K562 (cell line): Measurements from ENCODE around the gene FILIP1L. TPM values are rescaled to one million over a fixed set of nuclear protein-coding genes. Genes with fewer than 3 reads are reported as not detected.

Source experiments
- BCL6 ChIP-seq: fragments of 250-450 bp; sonication (Bioruptor Pico); IDR thresholded peaks from 2 replicates; pipeline ENCODE4 v1.4.0; 2020
- ETS2 ChIP-seq: IDR thresholded peaks from 2 replicates; pipeline ENCODE4 v1.6.1; 2016; ENCODE audit warnings: borderline replicate concordance, missing genetic modification characterization, mild to moderate bottlenecking, moderate library complexity, missing compliant biosample characterization; ENCODE audit not compliant: poor library complexity, severe bottlenecking
- FOXA1 ChIP-seq: fragments of 450-650 bp; IDR thresholded peaks from 2 replicates; pipeline ENCODE4 v1.6.1; 2016; ENCODE audit warnings: mild to moderate bottlenecking, borderline replicate concordance
- GTF3C2 ChIP-seq: IDR thresholded peaks from 3 replicates; pipeline ENCODE4 v1.6.1; 2011; ENCODE audit warnings: borderline replicate concordance, mild to moderate bottlenecking, moderate library complexity; ENCODE audit not compliant: insufficient read length; ENCODE audit errors: extremely low read depth
- HMG20B ChIP-seq: fragments of 250-450 bp; sonication (Bioruptor Pico); IDR thresholded peaks from 2 replicates; pipeline ENCODE4 v1.5.0; 2021; ENCODE audit warnings: mild to moderate bottlenecking
- HNRNPL ChIP-seq: fragments of 200-400 bp; formaldehyde crosslinking; IDR thresholded peaks from 2 replicates; pipeline ENCODE4 v1.6.1; 2017; ENCODE audit warnings: low read depth, mild to moderate bottlenecking, low read length
- KDM1A ChIP-seq, 2 experiments: fragments of 450-650 bp; IDR thresholded peaks; 2 replicates each; pipeline ENCODE4 v1.6.1; 2016; ENCODE audit warnings: mild to moderate bottlenecking in 2 of 2
- LARP7 ChIP-seq: fragments of 450-650 bp; IDR thresholded peaks from 2 replicates; pipeline ENCODE4 v1.6.1; 2016
- LCOR ChIP-seq: sonication (generic); formaldehyde crosslinking; IDR thresholded peaks from 2 replicates; pipeline ENCODE4 v1.8.0; 2022; ENCODE audit warnings: mild to moderate bottlenecking, missing genetic modification reagents
- MAFG ChIP-seq: fragments of 450-650 bp; conservative IDR thresholded peaks from 2 replicates; pipeline ENCODE4 v1.6.1; 2016; ENCODE audit warnings: missing genetic modification characterization, missing compliant biosample characterization
- MED1 ChIP-seq: sonication (generic); formaldehyde crosslinking; IDR thresholded peaks from 2 replicates; pipeline ENCODE4 v1.8.1; 2023; ENCODE audit warnings: missing genetic modification reagents, borderline replicate concordance
- NFXL1 ChIP-seq: fragments of 450-650 bp; formaldehyde crosslinking; IDR thresholded peaks from 2 replicates; pipeline ENCODE4 v1.4.0; 2021; ENCODE audit warnings: mild to moderate bottlenecking
- PHTF2 ChIP-seq: fragments of 250-450 bp; sonication (Bioruptor Pico); IDR thresholded peaks from 2 replicates; pipeline ENCODE4 v1.5.0; 2021; ENCODE audit warnings: mild to moderate bottlenecking
- POLR2B ChIP-seq: fragments of 450-650 bp; IDR thresholded peaks from 2 replicates; pipeline ENCODE4 v1.6.1; 2018; ENCODE audit warnings: low read depth; ENCODE audit not compliant: partially characterized antibody
- PURB ChIP-seq: sonication (generic); formaldehyde crosslinking; IDR thresholded peaks from 2 replicates; pipeline ENCODE4 v1.9.0; 2021; ENCODE audit warnings: low read depth, mild to moderate bottlenecking, missing genetic modification reagents
- RAD21 ChIP-seq, 2 experiments: fragments of 250-450 bp in 1 of 2; fragments of 450-650 bp in 1 of 2; sonication (Bioruptor Pico) in 1 of 2; formaldehyde crosslinking in 1 of 2; IDR thresholded peaks in 1 of 2; conservative IDR thresholded peaks in 1 of 2; 2 replicates each; pipeline versions ENCODE4 v1.4.0 to v1.8.0; 2020 to 2022; ENCODE audit warnings: mild to moderate bottlenecking in 2 of 2, moderate library complexity in 1 of 2
- RBM22 ChIP-seq: fragments of 200-400 bp; formaldehyde crosslinking; IDR thresholded peaks from 2 replicates; pipeline ENCODE4 v1.6.1; 2018; ENCODE audit warnings: low read length, low read depth; ENCODE audit not compliant: poor library complexity, severe bottlenecking
- RBM34 ChIP-seq: fragments of 200-400 bp; formaldehyde crosslinking; IDR thresholded peaks from 2 replicates; pipeline ENCODE4 v1.6.1; 2018; ENCODE audit warnings: low read length, borderline replicate concordance; ENCODE audit not compliant: insufficient read depth
- RNF2 ChIP-seq: sonication (generic); IDR thresholded peaks from 2 replicates; pipeline ENCODE4 v1.6.1; 2016
- TAF15 ChIP-seq: fragments of 200-400 bp; formaldehyde crosslinking; IDR thresholded peaks from 2 replicates; pipeline ENCODE4 v1.6.1; 2017; ENCODE audit warnings: mild to moderate bottlenecking, low read depth, low read length, moderate library complexity
- USF1 ChIP-seq: sonication (generic); formaldehyde crosslinking; IDR thresholded peaks from 2 replicates; pipeline ENCODE4 v1.9.0; 2022; ENCODE audit warnings: mild to moderate bottlenecking, missing genetic modification reagents
- ZNF41 ChIP-seq: fragments of 250-450 bp; sonication (Bioruptor Pico); conservative IDR thresholded peaks from 2 replicates; pipeline ENCODE4 v1.4.0; 2020; ENCODE audit warnings: mild to moderate bottlenecking
- ZNF512 ChIP-seq: IDR thresholded peaks from 2 replicates; pipeline ENCODE4 v1.6.1; 2016; ENCODE audit warnings: missing genetic modification characterization, missing compliant biosample characterization
- ZNF57 ChIP-seq: fragments of 450-650 bp; formaldehyde crosslinking; IDR thresholded peaks from 2 replicates; pipeline ENCODE4 v1.4.0; 2020; ENCODE audit warnings: mild to moderate bottlenecking, moderate library complexity
- ZNF76 ChIP-seq: fragments of 250-450 bp; sonication (Bioruptor Pico); IDR thresholded peaks from 2 replicates; pipeline ENCODE4 v1.4.0; 2020; ENCODE audit warnings: mild to moderate bottlenecking, moderate library complexity, borderline replicate concordance
- polyA plus RNA-seq, 8 experiments: library from polyadenylated mRNA; depleted of rRNA in 4 of 8; stranded (reverse) in 5 of 8; unstranded in 3 of 8; fragments of >200 nt; fragmentation: Nextera tagmentation in 2 of 8; fragmentation: Illumina TruSeq in 1 of 8; extraction: Ambion mirVana in 2 of 8; extraction: Trizol in 1 of 8; gene quantifications; 2 replicates each; pipeline versions ENCODE4 v1.2.1 to v1.2.3, GENCODE V29; 2011 to 2014; ENCODE audit warnings: inconsistent platforms in 1 of 8, missing spikeins in 1 of 8
- total RNA-seq, 7 experiments: library from RNA; depleted of rRNA in 6 of 7; stranded (reverse); fragments of >200 nt in 6 of 7; fragmentation: Illumina TruSeq in 2 of 7; extraction: Trizol in 2 of 7; gene quantifications; 2 replicates each; pipeline versions ENCODE4 v1.2.1 to v1.2.3, GENCODE V29; 2011 to 2021; ENCODE audit warnings: low replicate concordance in 1 of 7

The FILIP1L gene
- total and polyA plus RNA-seq, 9 of the 15 experiments (the other 6 are each of a cell fraction or from before 2014, with no cell fraction given), result 0.50 to 2.1 (median 1.1) TPM

GRCh38 chr3:100060685-100061484, 53.4 kb downstream of the FILIP1L start (continued):
- TF ChIP-seq TAF15, result no peak
- no peak for TF ChIP-seq ZNF41 (CRISPR knock-in tag)
- no peak for TF ChIP-seq USF1
- TF ChIP-seq HNRNPL, result no peak
- TF ChIP-seq RNF2, result no peak
- TF ChIP-seq ETS2, result no peak
- no peak for TF ChIP-seq LCOR (CRISPR knock-in tag)
- TF ChIP-seq RBM22, result no peak
- no peak for TF ChIP-seq PHTF2
- no peak for TF ChIP-seq FOXA1
- TF ChIP-seq RBM34, result no peak
- no peak for TF ChIP-seq MAFG
- no peak for TF ChIP-seq NFXL1
- TF ChIP-seq LARP7, result no peak
- no peak for TF ChIP-seq MED1 (CRISPR knock-in tag)
- no peak for TF ChIP-seq GTF3C2
- TF ChIP-seq ZNF512 (tag), result no peak
- TF ChIP-seq HMG20B (CRISPR knock-in tag), result no peak
- no peak for TF ChIP-seq PURB (CRISPR knock-in tag)
- no peak for TF ChIP-seq ZNF57
- TF ChIP-seq KDM1A (IDR thresholded peaks at IDR 0.05), result peak; percentile 55 to 75
- TF ChIP-seq RAD21 (CRISPR knock-in tag; conservative IDR thresholded peaks at IDR 0.05 in 1 of 2, IDR thresholded peaks at IDR 0.05 in 1 of 2), result 0 out of 4 replicates have a peak, but pooled peaks of 1 of the 2 experiments have one; percentile 4
- no peak for TF ChIP-seq ZNF76
- no peak for TF ChIP-seq BCL6
- TF ChIP-seq POLR2B, result no peak
